NCI-H2107 treated with DMSO at 0.1 percent for 48 hours (cell line): ENCODE results near the gene LCE5A.
"Not testable (repeated sequence)": the region's sequence is repeated elsewhere in the genome, so short reads cannot be mapped to it uniquely, and the experiment has no call there.

Source experiments
- DNase-seq: peaks from one replicate; lab custom pipeline; 2025; ENCODE audit not compliant: unreplicated experiment; lab: John Stamatoyannopoulos, UW

The LCE5A gene

GRCh38 chr1:152510503-152510902 lies at the start of gene LCE5A:
Gene LCE5A (plus strand): TSS chr1:152510803. CDS start chr1:152511535, 732 bp downstream.
- DNase-seq: no peak

DNA sequence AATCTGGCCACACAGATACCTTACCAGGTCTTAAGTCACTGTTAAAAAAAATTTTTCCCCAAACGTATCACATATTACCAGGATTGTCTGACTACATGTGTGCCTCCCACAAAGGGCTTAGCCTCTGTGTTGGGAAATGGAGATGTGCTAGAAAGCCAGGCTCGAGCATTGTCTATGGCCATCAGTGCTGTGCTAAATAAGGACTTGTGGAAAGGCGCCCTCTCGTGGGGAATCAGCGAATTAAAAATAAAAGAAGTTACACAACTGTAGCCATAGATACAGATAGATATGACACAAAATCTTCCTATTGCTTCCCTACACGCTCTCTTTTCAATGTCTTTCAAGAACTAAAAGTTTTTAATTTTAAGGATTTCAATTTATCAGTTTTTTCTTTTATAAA lies 49.1 kb upstream of the LCE5A start:
- peak; percentile 25 for DNase-seq

DNA sequence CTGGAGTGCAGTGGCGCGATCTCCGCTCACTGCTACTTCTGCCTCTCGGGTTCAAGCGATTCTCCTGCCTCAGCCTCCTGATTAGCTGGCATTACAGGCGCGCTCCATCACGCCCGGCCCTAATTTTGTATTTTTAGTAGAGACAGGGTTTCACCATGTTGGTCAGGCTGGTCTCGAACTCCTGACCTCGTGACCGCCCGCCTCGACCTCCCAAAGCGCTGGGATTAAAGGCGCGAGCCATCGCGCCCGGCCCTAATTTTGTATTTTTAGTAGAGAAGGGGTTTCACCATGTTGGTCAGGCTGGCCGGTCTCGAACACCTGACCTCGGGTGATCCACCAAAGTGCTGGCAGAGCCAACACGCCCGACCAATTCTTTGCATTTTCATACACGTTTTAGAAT lies 48.0 kb upstream of the LCE5A start:
- no peak for DNase-seq

GRCh38 chr1:152466217-152466616 lies 44.4 kb upstream of the LCE5A start:
- no peak for DNase-seq

- DNase-seq: no peak
Observed at GRCh38 chr1:152473887-152474537, 36.6 kb upstream of the LCE5A start.

- no peak for DNase-seq
Observed at GRCh38 chr1:152479792-152480595, 30.6 kb upstream of the LCE5A start.

DNA sequence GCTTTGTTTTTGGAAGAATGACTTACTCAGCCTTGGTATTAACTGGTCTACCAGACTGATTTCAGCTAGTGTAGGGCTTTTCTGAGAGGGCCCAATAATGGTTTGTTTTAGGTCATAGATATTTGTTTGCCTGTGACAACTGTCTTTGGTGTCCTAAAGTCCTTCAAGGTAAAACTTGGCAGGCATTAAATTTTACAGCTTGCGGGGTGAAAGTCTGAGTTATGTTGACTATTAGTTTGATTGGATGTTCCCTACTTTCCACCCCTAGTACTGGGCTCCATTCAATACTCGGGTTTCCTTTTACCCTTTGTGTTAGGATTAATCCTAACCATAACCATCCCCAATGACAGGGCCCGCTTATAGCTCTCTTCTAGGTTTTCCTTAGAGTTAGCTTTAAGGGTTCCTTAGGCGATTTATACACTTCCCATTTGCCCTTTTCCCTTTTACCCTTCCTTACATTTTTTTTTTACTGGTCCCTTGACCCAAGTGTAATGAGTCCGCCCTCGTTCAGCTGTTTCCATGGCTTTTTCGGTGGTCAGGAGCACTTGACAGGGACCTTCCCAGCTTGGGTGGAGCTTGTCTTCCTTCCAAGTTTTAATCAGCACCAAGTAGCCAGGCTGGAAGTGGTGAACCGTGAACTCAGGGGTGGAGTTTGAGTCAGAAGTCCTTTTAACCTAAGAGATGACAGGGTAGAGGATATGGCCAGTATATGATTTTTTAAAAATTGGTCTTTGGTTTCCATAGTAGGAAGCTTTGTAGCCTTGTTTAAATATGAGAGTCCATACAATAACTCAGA lies 28.5 kb upstream of the LCE5A start:
- no peak for DNase-seq

DNA sequence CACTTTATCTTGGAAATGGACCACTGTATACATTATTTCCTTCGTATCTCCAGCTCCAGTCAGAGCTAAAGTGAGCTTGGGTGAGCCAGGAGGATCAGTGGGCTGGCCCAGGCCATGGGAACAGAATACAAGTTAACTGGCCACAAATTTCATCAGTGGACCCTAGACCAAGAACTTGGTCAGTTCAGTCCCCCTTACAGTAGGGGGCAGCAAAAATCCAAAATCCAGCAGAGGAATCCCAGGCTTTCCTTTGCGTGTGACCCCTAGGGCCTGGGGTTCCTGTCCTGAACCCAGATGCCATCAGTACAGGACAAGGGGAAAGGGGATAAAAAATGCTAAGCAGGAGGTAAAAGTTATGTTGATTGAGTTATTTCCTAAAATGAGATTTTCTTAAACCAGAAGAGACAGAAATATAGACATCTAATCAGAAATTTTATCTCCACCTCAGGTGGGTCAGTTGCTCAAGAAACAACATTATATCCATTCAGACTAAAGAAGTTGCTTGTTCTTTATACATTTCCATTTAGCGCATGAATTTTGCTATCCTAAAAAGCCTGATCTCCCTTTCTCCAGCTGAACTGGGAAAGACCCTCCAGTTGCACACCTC lies 24.1 kb upstream of the LCE5A start:
- no peak for DNase-seq

DNA sequence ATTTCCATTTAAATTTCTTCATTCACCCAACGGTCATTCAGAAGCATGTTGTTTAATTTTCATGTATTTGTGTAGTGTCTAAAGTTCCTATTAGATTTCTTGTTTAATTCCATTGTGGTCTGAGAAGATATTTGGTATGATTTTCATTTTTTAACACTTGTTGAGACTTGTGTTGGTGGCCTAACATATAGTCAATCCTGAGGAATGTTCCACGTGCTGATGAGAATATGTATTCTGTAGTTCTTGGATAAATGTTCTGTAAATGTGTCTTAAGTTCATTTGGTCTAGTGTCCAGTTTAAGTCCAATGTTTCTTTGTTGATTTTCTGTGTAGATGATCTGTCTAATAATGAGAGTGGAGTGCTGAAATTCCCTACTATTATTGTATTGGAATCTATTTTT lies 22.7 kb upstream of the LCE5A start:
- no peak for DNase-seq

- DNase-seq: not testable (repeated sequence)
Observed at GRCh38 chr1:152491537-152491936, 19.1 kb upstream of the LCE5A start.

GRCh38 chr1:152495066-152495675 lies 15.4 kb upstream of the LCE5A start:
- DNase-seq: no peak

DNA sequence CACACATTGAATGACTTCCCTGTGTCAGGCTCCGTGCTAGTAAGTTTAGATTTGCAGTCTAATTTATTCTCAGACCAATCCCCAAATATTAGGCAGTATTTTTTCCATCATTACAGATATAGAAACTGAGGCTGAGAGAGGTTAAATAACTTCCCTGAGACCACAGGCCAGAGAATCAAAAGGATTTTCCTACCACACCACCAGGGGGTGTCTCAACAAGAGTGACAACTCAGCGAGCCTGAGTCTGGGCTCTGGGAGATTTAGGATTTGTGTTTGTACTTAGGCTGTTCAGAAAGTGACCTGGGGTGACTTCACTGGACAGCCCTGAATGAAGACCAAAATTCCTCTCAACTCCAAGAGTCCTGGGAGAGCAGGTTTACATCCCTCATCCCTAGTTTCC lies 13.3 kb upstream of the LCE5A start:
- no peak for DNase-seq

- no peak for DNase-seq
Observed at GRCh38 chr1:152501704-152502103, 8.9 kb upstream of the LCE5A start.

GRCh38 chr1:152502496-152503180 lies 8.0 kb upstream of the LCE5A start:
- no peak for DNase-seq

GRCh38 chr1:152505083-152505482 lies 5.5 kb upstream of the LCE5A start:
- DNase-seq: no peak

GRCh38 chr1:152506899-152507498 lies 3.6 kb upstream of the LCE5A start:
- DNase-seq: no peak

GRCh38 chr1:152511596-152511995 lies 993 bp downstream of the LCE5A start:
- no peak for DNase-seq

- no peak for DNase-seq
Observed at GRCh38 chr1:152513081-152513480, 2.5 kb downstream of the LCE5A start.

- no peak for DNase-seq
Observed at GRCh38 chr1:152514715-152515433, 4.3 kb downstream of the LCE5A start.
